Measurements from ENCODE around the gene ACTR10.

The ACTR10 gene

DNA sequence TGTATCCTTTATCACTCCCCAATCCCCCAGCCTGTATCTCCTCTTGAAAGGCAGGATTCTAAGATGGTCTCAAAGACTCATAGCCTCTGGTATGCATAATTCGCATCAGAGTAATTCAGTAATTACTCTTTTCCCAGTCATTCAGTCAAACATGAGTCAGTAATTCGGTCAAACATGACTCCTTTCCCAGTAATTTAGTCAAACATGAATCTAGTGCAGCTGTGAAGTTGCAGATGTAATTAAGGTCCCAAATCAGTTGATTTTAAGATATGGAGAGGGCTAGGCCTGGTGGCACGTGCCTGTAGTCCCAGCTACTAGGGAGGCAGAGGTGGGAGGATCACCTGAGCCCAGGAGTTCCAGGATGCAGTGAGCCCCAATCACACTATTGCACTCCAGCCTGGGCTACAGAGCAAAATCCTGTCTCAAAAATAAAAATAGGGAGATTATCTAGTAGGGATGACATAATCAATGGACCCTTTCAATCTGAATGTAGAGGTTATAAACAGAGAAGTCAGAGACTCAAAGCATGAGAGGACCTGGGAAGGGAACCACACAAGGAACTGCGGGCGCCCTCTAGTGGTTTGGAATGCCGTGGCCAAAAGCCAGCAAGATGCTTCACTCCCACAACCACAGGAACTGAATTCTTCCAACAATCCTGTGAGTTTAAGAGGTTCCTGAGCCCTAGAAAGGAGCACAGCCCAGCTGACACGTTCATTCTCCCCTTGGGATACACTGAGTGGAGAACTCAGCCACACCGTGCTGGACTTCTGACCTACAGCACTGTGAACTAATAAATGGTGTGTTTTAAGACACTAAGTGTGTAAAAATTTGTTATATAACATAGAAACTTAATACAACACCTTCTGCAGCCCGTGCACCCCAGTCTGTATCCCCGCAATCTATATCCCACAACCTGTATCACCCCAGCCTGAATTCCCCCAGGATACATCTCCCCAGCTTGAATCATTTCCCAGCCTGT, 33.7 kb upstream of the ACTR10 start:
- H4K20me1 ChIP-seq (ENCODE audit: insufficient read depth, low read length): no peaks in the 10 kb centered on the region
- TF ChIP-seq EZH2phosphoT487 (IDR thresholded peaks at IDR 0.05; ENCODE audit: low read length) (no peak), CTCF (IDR thresholded peaks at IDR 0.05; ENCODE audit: low read length) (peak; percentile 70)
- H3K9me2 ChIP-seq (replicated peaks; ENCODE audit: insufficient read depth, low read length): no peaks in the 10 kb centered on the region
- no peaks in the 10 kb centered on the region for H3K79me2 ChIP-seq (ENCODE audit: low read length)
- H3K36me3 ChIP-seq (replicated peaks; ENCODE audit: insufficient read depth, low read length): no peaks in the 10 kb centered on the region
- H3K4me1 ChIP-seq (ENCODE audit: low read length): peaks cover 6% of the 10 kb centered on the region; the same call in 1 of the 2 replicates
- H3K4me3 ChIP-seq (ENCODE audit: low read length): no peak overlapping the region
- H2AFZ ChIP-seq (ENCODE audit: low read length): no peak overlapping the region
- H3K27ac ChIP-seq (ENCODE audit: low read length): no peak overlapping the region
- H3F3A ChIP-seq (ENCODE audit: insufficient read depth, low read length): no peaks in the 10 kb centered on the region
- DNase-seq: peak; percentile 55
- H3K9me3 ChIP-seq (replicated peaks; ENCODE audit: insufficient read depth, low read length): no peaks in the 10 kb centered on the region
- no peak overlapping the region for H3K9ac ChIP-seq (ENCODE audit: low read length)
- no peak overlapping the region for H3K4me2 ChIP-seq (ENCODE audit: low read depth, low read length)
- no peaks in the 10 kb centered on the region for H3K27me3 ChIP-seq (replicated peaks; ENCODE audit: insufficient read depth, low read length)

GRCh38 chr14:58167057-58167456, 32.9 kb upstream of the ACTR10 start:
- Histone ChIP-seq H4K20me1 (ENCODE audit: insufficient read depth, low read length) (no peaks in the 10 kb centered on the region), H3K79me2 (ENCODE audit: low read length) (no peaks in the 10 kb centered on the region), H3K4me2 (ENCODE audit: low read depth, low read length) (no peak overlapping the region), H3K9me2 (replicated peaks; ENCODE audit: insufficient read depth, low read length) (no peaks in the 10 kb centered on the region), H3F3A (ENCODE audit: insufficient read depth, low read length) (no peaks in the 10 kb centered on the region), H3K9me3 (replicated peaks; ENCODE audit: insufficient read depth, low read length) (no peaks in the 10 kb centered on the region), H3K4me1 (ENCODE audit: low read length) (peaks cover 9% of the 10 kb centered on the region; the same call in 1 of the 2 replicates), H3K27ac (ENCODE audit: low read length) (no peak overlapping the region), H3K9ac (ENCODE audit: low read length) (no peak overlapping the region), H3K27me3 (replicated peaks; ENCODE audit: insufficient read depth, low read length) (no peaks in the 10 kb centered on the region), H3K36me3 (replicated peaks; ENCODE audit: insufficient read depth, low read length) (no peaks in the 10 kb centered on the region), H2AFZ (ENCODE audit: low read length) (no peak overlapping the region), H3K4me3 (ENCODE audit: low read length) (no peak overlapping the region)
- no peak for TF ChIP-seq EZH2 (optimal IDR thresholded peaks at IDR 0.05; ENCODE audit: low read depth, low read length)
- TF ChIP-seq CTCF (IDR thresholded peaks at IDR 0.05; ENCODE audit: low read length): no peak
- TF ChIP-seq EZH2phosphoT487 (IDR thresholded peaks at IDR 0.05; ENCODE audit: low read length): no peak
- DNase-seq: no peak

- Histone ChIP-seq H4K20me1 (ENCODE audit: insufficient read depth, low read length) (no peaks in the 10 kb centered on the region), H2AFZ (ENCODE audit: low read length) (no peak overlapping the region), H3K27ac (ENCODE audit: low read length) (no peak overlapping the region), H3K9ac (ENCODE audit: low read length) (no peak overlapping the region), H3K27me3 (replicated peaks; ENCODE audit: insufficient read depth, low read length) (no peaks in the 10 kb centered on the region), H3K4me3 (ENCODE audit: low read length) (no peak overlapping the region), H3K9me3 (replicated peaks; ENCODE audit: insufficient read depth, low read length) (no peaks in the 10 kb centered on the region), H3K4me1 (ENCODE audit: low read length) (peaks cover 9% of the 10 kb centered on the region; the same call in 1 of the 2 replicates), H3F3A (ENCODE audit: insufficient read depth, low read length) (no peaks in the 10 kb centered on the region), H3K36me3 (replicated peaks; ENCODE audit: insufficient read depth, low read length) (no peaks in the 10 kb centered on the region), H3K4me2 (ENCODE audit: low read depth, low read length) (no peak overlapping the region), H3K79me2 (ENCODE audit: low read length) (no peaks in the 10 kb centered on the region), H3K9me2 (replicated peaks; ENCODE audit: insufficient read depth, low read length) (no peaks in the 10 kb centered on the region)
- no peak for DNase-seq
- TF ChIP-seq EZH2 (optimal IDR thresholded peaks at IDR 0.05; ENCODE audit: low read depth, low read length) (no peak), CTCF (IDR thresholded peaks at IDR 0.05; ENCODE audit: low read length) (no peak), EZH2phosphoT487 (IDR thresholded peaks at IDR 0.05; ENCODE audit: low read length) (no peak)
Observed at GRCh38 chr14:58167891-58168290, 32.1 kb upstream of the ACTR10 start.

All from MM.1S (cell line).